Central memory CD8-positive, alpha-beta T cell (primary cell): ENCODE data around the gene ANAPC5.
"Not testable (repeated sequence)": the region's sequence is repeated elsewhere in the genome, so short reads cannot be mapped to it uniquely, and the experiment has no call there.

ENCODE experiments used
- ATAC-seq: fragments of 150-1000 bp; cut with Tn5 transposase; replicated peaks from 2 replicates; pipeline ENCODE4 v1.10.0; 2022; ENCODE audit warnings: mild to moderate bottlenecking, moderate FRiP score, moderate number of reproducible peaks; ENCODE audit not compliant: poor library complexity, severe bottlenecking; ENCODE audit errors: extremely low read depth
- DNase-seq, 2 donors: peaks; one replicate each; pipeline ENCODE4 v3.0.0; 2021; ENCODE audit warnings: low spot score in 2 of 2
- H3K27ac Mint-ChIP-seq: one replicate; pipeline ENCODE4 v1.8.0; 2022; ENCODE audit warnings: low read depth, mild to moderate bottlenecking, moderate library complexity, mixed read lengths
- H3K27me3 Mint-ChIP-seq: one replicate; pipeline ENCODE4 v1.8.0; 2022; ENCODE audit warnings: mixed read lengths
- H3K36me3 Mint-ChIP-seq: one replicate; pipeline ENCODE4 v1.8.0; 2022; ENCODE audit warnings: mild to moderate bottlenecking, moderate library complexity, mixed read lengths; ENCODE audit not compliant: insufficient read depth
- H3K4me1 Mint-ChIP-seq: one replicate; pipeline ENCODE4 v1.8.0; 2022; ENCODE audit warnings: mixed read lengths
- H3K4me3 Mint-ChIP-seq: one replicate; pipeline ENCODE4 v1.8.0; 2022; ENCODE audit warnings: mild to moderate bottlenecking, moderate library complexity, mixed read lengths
- H3K9me3 Mint-ChIP-seq: one replicate; pipeline ENCODE4 v1.8.0; 2022; ENCODE audit warnings: mixed read lengths

Gene ANAPC5, protein sequence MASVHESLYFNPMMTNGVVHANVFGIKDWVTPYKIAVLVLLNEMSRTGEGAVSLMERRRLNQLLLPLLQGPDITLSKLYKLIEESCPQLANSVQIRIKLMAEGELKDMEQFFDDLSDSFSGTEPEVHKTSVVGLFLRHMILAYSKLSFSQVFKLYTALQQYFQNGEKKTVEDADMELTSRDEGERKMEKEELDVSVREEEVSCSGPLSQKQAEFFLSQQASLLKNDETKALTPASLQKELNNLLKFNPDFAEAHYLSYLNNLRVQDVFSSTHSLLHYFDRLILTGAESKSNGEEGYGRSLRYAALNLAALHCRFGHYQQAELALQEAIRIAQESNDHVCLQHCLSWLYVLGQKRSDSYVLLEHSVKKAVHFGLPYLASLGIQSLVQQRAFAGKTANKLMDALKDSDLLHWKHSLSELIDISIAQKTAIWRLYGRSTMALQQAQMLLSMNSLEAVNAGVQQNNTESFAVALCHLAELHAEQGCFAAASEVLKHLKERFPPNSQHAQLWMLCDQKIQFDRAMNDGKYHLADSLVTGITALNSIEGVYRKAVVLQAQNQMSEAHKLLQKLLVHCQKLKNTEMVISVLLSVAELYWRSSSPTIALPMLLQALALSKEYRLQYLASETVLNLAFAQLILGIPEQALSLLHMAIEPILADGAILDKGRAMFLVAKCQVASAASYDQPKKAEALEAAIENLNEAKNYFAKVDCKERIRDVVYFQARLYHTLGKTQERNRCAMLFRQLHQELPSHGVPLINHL

DNA sequence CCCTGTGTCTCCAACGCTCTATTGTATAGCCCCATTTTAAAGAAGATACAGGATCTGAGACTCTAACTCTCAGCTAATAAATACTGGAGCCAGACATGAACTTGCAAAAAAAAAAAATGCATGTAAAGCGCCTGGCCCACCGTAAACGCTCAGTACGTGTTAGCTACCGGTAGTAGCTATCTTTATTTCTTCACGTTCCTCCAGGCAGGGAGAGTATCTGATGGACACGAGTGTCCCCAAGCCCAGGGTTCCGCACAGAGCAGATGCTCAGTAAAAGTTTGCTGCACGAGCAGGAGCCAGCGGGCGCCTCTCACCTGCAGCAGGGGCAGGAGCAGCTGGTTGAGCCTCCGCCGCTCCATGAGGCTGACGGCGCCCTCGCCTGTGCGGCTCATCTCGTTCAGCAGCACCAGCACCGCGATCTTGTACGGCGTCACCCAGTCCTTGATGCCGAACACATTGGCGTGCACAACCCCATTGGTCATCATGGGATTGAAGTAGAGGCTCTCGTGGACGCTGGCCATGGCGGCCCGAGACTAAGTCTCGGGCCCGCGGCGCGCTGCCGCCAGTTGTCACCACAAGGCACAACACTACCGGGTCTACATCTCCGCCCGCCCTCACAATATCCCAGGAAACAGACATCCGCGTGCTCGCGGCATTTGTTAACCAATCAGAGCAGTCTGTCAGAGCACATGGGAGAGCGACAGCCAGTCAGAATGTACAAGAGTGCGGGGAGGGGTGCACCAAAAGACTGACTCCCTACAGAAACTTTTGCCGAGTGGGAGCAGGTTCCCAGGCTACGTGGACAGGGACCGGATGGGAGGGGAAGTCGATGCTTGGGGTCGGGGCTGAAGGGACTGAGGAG is at the start of gene ANAPC5:
TSS of gene ANAPC5 (minus strand) at position 592 of the 862 bp plus-strand sequence. CDS start at position 521, 71 bp downstream.
- H3K4me3 Mint-ChIP-seq = peak within 1 kb of the TSS; percentile 82
- H3K9me3 Mint-ChIP-seq = no peaks in the 10 kb centered on the region
- H3K27ac Mint-ChIP-seq = peak within 1 kb of the TSS; percentile 92
- peak; percentile 97 for ATAC-seq
- H3K27me3 Mint-ChIP-seq = no peaks in the 10 kb centered on the region
- DNase-seq = peak; percentile 79 to 88
- H3K36me3 Mint-ChIP-seq = peaks cover 27% of the 10 kb centered on the region
- H3K4me1 Mint-ChIP-seq = peaks cover 26% of the 10 kb centered on the region

DNA sequence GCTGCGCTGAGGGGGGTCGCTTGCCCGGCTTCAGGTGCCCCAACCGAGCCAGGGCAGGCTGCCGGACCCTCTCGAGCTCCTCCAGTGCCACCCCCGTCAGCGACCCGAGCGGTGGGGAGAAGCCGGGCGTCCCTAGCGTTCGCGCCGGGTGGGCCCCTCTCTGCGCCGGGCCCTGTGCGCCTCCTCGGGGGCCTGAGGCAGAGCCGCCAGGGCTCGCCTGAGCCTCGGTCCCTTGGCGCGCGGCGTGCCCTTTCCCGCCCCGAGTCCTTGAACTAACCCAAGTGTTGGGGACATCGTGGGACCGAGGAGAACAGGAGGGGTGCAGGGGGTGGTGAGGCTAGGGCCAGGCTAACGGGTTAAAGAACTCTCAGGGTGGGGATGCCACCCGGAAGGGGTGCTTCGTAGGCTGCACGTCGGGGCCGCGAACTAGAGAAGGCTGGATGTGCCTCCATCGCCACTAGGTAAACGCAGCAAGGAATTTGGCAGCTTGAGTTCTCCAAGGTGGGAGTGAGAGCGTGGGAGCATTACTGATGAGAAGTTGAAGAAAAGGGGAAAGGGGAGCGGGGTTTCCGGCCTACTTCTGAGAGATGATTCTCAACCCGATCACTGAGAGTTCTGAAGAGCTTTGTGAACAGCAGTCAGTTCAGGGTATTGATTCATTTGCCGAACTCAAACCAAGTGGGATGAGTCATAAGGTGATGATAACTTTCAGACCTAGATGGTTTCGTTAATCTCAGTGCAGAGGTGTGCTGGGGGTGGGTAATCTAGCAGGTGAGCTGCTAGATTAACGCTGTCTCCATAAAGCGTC is 48.3 kb upstream of the ANAPC5 start:
- DNase-seq (peak; percentile 41 to 51), ATAC-seq (peak; percentile 52)
- Mint-ChIP-seq H3K9me3 (no peaks in the 10 kb centered on the region), H3K4me1 (peaks cover 26% of the 10 kb centered on the region), H3K27ac (peak overlapping the region; percentile 88), H3K4me3 (peak overlapping the region; percentile 83), H3K27me3 (no peaks in the 10 kb centered on the region), H3K36me3 (peaks cover 23% of the 10 kb centered on the region)

DNA sequence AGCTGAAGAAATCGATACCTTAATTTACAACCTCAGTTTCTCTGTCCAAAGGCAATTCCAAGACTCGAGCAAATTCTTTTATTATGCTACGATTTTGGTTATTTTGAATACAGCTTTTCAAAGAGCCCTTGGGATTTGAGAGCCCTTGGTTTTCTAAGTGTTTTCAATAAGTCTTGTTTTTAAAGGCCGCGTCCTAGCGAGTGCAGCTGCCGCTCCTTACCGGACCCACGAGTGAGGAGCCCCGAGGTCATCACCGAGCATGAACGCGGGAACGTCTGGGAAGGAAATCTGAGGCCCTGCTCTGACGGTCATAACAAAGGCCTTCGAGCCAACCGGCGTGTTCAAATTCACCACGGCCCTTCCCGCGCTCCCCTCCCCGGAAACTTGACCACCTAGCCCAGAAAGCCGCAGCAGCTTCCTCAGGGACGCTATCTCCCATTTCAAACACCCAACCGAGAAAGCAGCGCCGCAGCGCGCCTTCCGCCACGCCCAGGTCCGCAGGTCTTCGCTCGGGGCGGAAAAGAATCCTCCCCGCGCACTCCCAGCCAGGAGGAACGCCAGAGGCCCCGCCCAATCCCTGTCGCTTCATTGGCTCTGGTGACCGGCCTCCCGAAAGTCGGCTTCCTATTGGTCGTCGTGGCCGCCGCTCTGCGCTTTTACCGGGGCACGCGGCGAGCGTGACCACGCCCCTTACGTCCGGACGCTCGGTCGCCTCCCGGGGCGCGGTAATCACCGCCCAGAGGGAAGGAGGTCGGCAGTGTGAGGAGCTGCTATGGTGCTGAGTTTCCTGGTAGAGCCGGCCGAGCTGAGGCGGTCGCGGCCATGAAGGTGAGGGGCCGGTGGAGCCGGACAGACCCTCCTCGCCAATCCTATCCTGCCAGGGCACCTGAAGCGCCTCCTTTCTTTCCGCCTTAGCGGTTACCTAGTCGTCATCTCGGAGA is 47.5 kb upstream of the ANAPC5 start, which contains the start of gene RNF34:
TSS of gene RNF34 (plus strand) at position 728 of the 941 bp plus-strand sequence. CDS start at position 823, 95 bp downstream.
- ATAC-seq (peak; percentile 92), DNase-seq (peak; percentile 91 to 94)
- Mint-ChIP-seq H3K27ac (peak within 1 kb of the TSS; percentile 88), H3K36me3 (peaks cover 18% of the 10 kb centered on the region), H3K9me3 (no peaks in the 10 kb centered on the region), H3K4me3 (peak within 1 kb of the TSS; percentile 83), H3K27me3 (no peaks in the 10 kb centered on the region), H3K4me1 (peaks cover 26% of the 10 kb centered on the region)

DNA sequence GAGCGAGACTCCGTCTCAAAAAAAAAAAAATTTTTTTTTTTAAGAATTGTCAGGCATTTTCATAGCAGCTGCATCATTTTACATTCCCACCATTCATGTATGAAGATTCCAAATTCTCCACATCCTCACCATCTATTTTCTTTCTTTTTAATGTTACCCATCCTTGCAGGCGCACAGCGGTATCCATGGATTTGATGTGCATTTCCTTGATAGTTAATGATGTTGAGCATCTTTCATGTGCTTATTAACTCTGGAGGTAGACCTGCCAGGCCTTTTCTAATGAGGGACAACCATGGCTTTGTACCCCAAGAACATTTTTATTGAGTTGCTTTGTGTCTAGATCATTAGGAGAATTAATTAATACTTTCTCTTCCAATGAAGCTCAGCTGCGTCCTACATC is 46.1 kb upstream of the ANAPC5 start:
- peak overlapping the region; percentile 83 for H3K4me3 Mint-ChIP-seq
- peaks cover 11% of the 10 kb centered on the region for H3K36me3 Mint-ChIP-seq
- no peak overlapping the region for H3K27ac Mint-ChIP-seq
- DNase-seq (no peak), ATAC-seq (no peak)
- peaks cover 26% of the 10 kb centered on the region for H3K4me1 Mint-ChIP-seq
- H3K27me3 Mint-ChIP-seq = no peaks in the 10 kb centered on the region
- H3K9me3 Mint-ChIP-seq = no peaks in the 10 kb centered on the region

- no peak overlapping the region for H3K4me3 Mint-ChIP-seq
- peaks cover 20% of the 10 kb centered on the region for H3K4me1 Mint-ChIP-seq
- ATAC-seq = no peak
- H3K27me3 Mint-ChIP-seq = no peaks in the 10 kb centered on the region
- H3K36me3 Mint-ChIP-seq = peaks cover 10% of the 10 kb centered on the region
- DNase-seq = no peak
- H3K27ac Mint-ChIP-seq = no peak overlapping the region
- H3K9me3 Mint-ChIP-seq = no peaks in the 10 kb centered on the region
Observed at GRCh38 chr12:121397521-121397920, 45.3 kb upstream of the ANAPC5 start.

GRCh38 chr12:121392325-121392716 is 40.1 kb upstream of the ANAPC5 start:
- H3K27ac Mint-ChIP-seq = no peak overlapping the region
- DNase-seq (no peak), ATAC-seq (no peak)
- peaks cover 11% of the 10 kb centered on the region for H3K4me1 Mint-ChIP-seq
- no peaks in the 10 kb centered on the region for H3K9me3 Mint-ChIP-seq
- H3K4me3 Mint-ChIP-seq = no peak overlapping the region
- no peaks in the 10 kb centered on the region for H3K27me3 Mint-ChIP-seq
- no peaks in the 10 kb centered on the region for H3K36me3 Mint-ChIP-seq

GRCh38 chr12:121391619-121392324 is 39.6 kb upstream of the ANAPC5 start:
- ATAC-seq (no peak), DNase-seq (no peak)
- no peaks in the 10 kb centered on the region for H3K36me3 Mint-ChIP-seq
- no peaks in the 10 kb centered on the region for H3K27me3 Mint-ChIP-seq
- H3K27ac Mint-ChIP-seq = peak overlapping the region; percentile 41
- H3K4me3 Mint-ChIP-seq = peak overlapping the region; percentile 57
- no peaks in the 10 kb centered on the region for H3K9me3 Mint-ChIP-seq
- peaks cover 11% of the 10 kb centered on the region for H3K4me1 Mint-ChIP-seq

- Mint-ChIP-seq H3K36me3 (no peaks in the 10 kb centered on the region), H3K4me3 (no peak overlapping the region), H3K27ac (no peak overlapping the region), H3K9me3 (no peaks in the 10 kb centered on the region), H3K27me3 (no peaks in the 10 kb centered on the region), H3K4me1 (peaks cover 11% of the 10 kb centered on the region)
- ATAC-seq (no peak), DNase-seq (no peak)
Observed at GRCh38 chr12:121390856-121391255, 38.6 kb upstream of the ANAPC5 start.

- H3K4me1 Mint-ChIP-seq = peaks cover 11% of the 10 kb centered on the region
- no peak overlapping the region for H3K4me3 Mint-ChIP-seq
- no peaks in the 10 kb centered on the region for H3K9me3 Mint-ChIP-seq
- ATAC-seq (no peak), DNase-seq (no peak)
- peak overlapping the region; percentile 12 for H3K27ac Mint-ChIP-seq
- H3K36me3 Mint-ChIP-seq = peaks cover 2% of the 10 kb centered on the region
- no peaks in the 10 kb centered on the region for H3K27me3 Mint-ChIP-seq
Observed at GRCh38 chr12:121388421-121388981, 36.3 kb upstream of the ANAPC5 start.

DNA sequence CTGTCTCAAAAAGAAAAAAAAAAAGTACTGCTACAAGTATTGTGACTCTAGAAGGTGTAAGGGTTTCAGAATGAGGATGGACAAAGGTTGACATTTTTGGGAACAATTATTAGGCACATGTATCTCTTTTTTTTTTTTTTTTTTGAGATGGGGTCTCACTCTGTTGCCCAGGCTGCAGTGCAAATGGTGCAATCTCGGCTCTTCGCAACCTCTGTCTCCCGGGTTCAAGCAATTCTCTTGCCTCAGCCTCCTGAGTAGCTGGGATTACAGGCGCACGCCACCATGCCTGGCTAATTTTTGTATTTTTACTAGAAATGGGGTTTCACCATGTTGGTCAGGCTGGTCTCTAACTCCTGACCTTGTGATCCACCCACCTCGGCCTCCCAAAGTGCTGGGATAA is 32.7 kb upstream of the ANAPC5 start:
- H3K4me3 Mint-ChIP-seq, H3K36me3 Mint-ChIP-seq, H3K27ac Mint-ChIP-seq, H3K9me3 Mint-ChIP-seq, ATAC-seq, H3K4me1 Mint-ChIP-seq, H3K27me3 Mint-ChIP-seq, DNase-seq: not testable (repeated sequence)
